H1 (cell line): Measurements from ENCODE around the gene UBASH3B. TPM values are rescaled to one million over a fixed set of nuclear protein-coding genes. Genes with fewer than 3 reads are reported as not detected.

ENCODE experiments used
- CREB1 ChIP-seq: IDR thresholded peaks from 2 replicates; pipeline ENCODE4 v1.6.1; 2012; ENCODE audit warnings: inconsistent platforms
- KDM4A ChIP-seq: IDR thresholded peaks from one replicate; pipeline ENCODE4 v1.7.1; 2012; ENCODE audit warnings: low read depth, mild to moderate bottlenecking, moderate library complexity, low read length, inconsistent platforms; ENCODE audit not compliant: severe bottlenecking
- RAD21 ChIP-seq, 2 experiments: IDR thresholded peaks in 1 of 2; conservative IDR thresholded peaks in 1 of 2; 2 replicates each; pipeline ENCODE4 v1.6.1; 2011; ENCODE audit warnings: low read depth in 2 of 2, low read length in 2 of 2, improper control_type of control experiment in 1 of 2, inconsistent platforms in 1 of 2, mild to moderate bottlenecking in 1 of 2, moderate library complexity in 1 of 2
- ZNF274 ChIP-seq: IDR thresholded peaks from 2 replicates; pipeline ENCODE4 v1.7.0; 2012; ENCODE audit warnings: low read length, borderline replicate concordance; ENCODE audit errors: extremely low read depth
- polyA plus RNA-seq, 7 experiments: library from polyadenylated mRNA; depleted of rRNA in 3 of 7; stranded (reverse) in 5 of 7; unstranded in 2 of 7; fragments of >200 nt in 5 of 7; fragments of 200-250 nt in 2 of 7; gene quantifications; 1 replicate in 5 of 7; 2 replicates in 1 of 7; 4 replicates in 1 of 7; pipeline versions ENCODE4 v1.2.1 to v1.2.3, GENCODE V29; 2011 to 2013; ENCODE audit warnings: missing spikeins in 2 of 7, mixed read lengths in 2 of 7
- total RNA-seq: library from RNA; stranded (reverse); fragmentation: NEBNext Ultra II Directional; extraction: Animal tissue kit (Norgen Biotek cat#: 25700); gene quantifications from 2 replicates; pipeline ENCODE4 v1.2.1, GENCODE V29; 2021

The UBASH3B gene
- total and polyA plus RNA-seq, 2 of the 8 experiments (the other 6 are each of a cell fraction or from before 2014, with no cell fraction given), result 7.5 to 9.5 TPM

DNA sequence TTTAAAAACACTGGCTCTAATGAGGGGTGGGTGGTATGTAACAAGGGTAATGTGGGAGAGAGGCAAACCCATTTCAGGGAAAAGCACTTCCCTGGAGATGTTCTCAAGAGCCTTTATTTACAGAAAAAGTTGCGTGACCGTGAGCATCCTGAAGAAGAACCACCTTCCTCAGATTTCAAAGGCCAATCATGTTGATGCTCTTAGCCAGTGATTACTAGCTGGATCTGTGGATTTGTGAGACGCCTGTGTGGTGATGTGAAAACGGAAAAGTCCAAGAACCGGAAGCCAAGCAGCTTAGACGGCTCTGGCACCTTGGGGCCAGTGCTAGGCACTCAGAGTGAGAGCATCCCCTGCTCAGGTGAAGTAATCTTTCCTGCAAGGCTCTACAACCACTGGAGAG is 12.6 kb upstream of the UBASH3B start (continued):
- no peak for TF ChIP-seq ZNF274
- TF ChIP-seq KDM4A, result no peak
- no peak for TF ChIP-seq RAD21 (IDR thresholded peaks at IDR 0.05 in 1 of 2, conservative IDR thresholded peaks at IDR 0.05 in 1 of 2; ENCODE audit: low read depth in 2 of 2, low read length in 2 of 2)
- TF ChIP-seq CREB1, result no peak
